ENCODE measurements around the gene DICER1. TPM values are rescaled to one million over a fixed set of nuclear protein-coding genes. Genes with fewer than 3 reads are reported as not detected.

Gene DICER1
- total and polyA plus RNA-seq, 9 of the 15 experiments (the other 6 are each of a cell fraction or from before 2014, with no cell fraction given) = 2.5 to 23.2 (median 12.4) TPM

- TF ChIP-seq BCL6 (CRISPR knock-in tag; IDR thresholded peaks at IDR 0.05) (no peak), POLR2AphosphoS5 (IDR thresholded peaks at IDR 0.05; ENCODE audit: control insufficient read depth, insufficient read depth, low read depth, low read length) (0 out of 2 replicates have a peak, but pooled peaks have one; percentile 35), FOXK2 (conservative IDR thresholded peaks at IDR 0.05 in 1 of 2, IDR thresholded peaks at IDR 0.05 in 1 of 2; ENCODE audit: low read depth in 2 of 2) (0 out of 4 replicates have a peak, but pooled peaks of 1 of the 2 experiments have one; percentile 31), ZZZ3 (IDR thresholded peaks at IDR 0.05) (no peak), ZEB2 (IDR thresholded peaks at IDR 0.05) (no peak), NCOR1 (IDR thresholded peaks at IDR 0.05) (peak; percentile 78), POU5F1 (IDR thresholded peaks at IDR 0.05; ENCODE audit: borderline replicate concordance, low read depth, low read length, partially characterized antibody) (no peak), TCF7L2 (IDR thresholded peaks at IDR 0.05; ENCODE audit: low read depth, low read length) (no peak), ZBTB17 (CRISPR knock-in tag; IDR thresholded peaks at IDR 0.05) (no peak), ZNF76 (CRISPR knock-in tag; IDR thresholded peaks at IDR 0.05; ENCODE audit: borderline replicate concordance) (no peak), EP300 (IDR thresholded peaks at IDR 0.05; ENCODE audit: low read length) (peak; percentile 46; the same call in 1 of the 2 replicates), ZNF780A (CRISPR knock-in tag; IDR thresholded peaks at IDR 0.05) (no peak), FOXM1 (IDR thresholded peaks at IDR 0.05; ENCODE audit: low read depth) (peak; percentile 40; the same call in 1 of the 2 replicates), FOXM1 (CRISPR knock-in tag; IDR thresholded peaks at IDR 0.05; ENCODE audit: low read depth) (no peak), TCF3 (CRISPR knock-in tag; IDR thresholded peaks at IDR 0.05) (peak; percentile 87), ZNF436 (CRISPR knock-in tag; IDR thresholded peaks at IDR 0.05) (no peak), L3MBTL2 (IDR thresholded peaks at IDR 0.05) (no peak), NFIC (IDR thresholded peaks at IDR 0.05) (peak; percentile 44), MCM2 (IDR thresholded peaks at IDR 0.05; ENCODE audit: low read depth) (no peak), SREBF1 (IDR thresholded peaks at IDR 0.05; ENCODE audit: borderline replicate concordance, low read depth, low read length) (no peak), SRSF1 (IDR thresholded peaks at IDR 0.05; ENCODE audit: low read depth, low read length) (no peak), HDAC6 (IDR thresholded peaks at IDR 0.05; ENCODE audit: low read depth, low read length) (no peak), ZBTB8A (IDR thresholded peaks at IDR 0.05; ENCODE audit: partially characterized antibody) (no peak), HDAC2 (IDR thresholded peaks at IDR 0.05) (no peak), ASH1L (IDR thresholded peaks at IDR 0.05; ENCODE audit: borderline replicate concordance, low read depth, partially characterized antibody) (no peak), CBX5 (IDR thresholded peaks at IDR 0.05; ENCODE audit: borderline replicate concordance, low read depth) (no peak)
- TF ChIP-seq, protein P1, sequence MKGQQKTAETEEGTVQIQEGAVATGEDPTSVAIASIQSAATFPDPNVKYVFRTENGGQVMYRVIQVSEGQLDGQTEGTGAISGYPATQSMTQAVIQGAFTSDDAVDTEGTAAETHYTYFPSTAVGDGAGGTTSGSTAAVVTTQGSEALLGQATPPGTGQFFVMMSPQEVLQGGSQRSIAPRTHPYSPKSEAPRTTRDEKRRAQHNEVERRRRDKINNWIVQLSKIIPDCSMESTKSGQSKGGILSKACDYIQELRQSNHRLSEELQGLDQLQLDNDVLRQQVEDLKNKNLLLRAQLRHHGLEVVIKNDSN (CRISPR knock-in tag; IDR thresholded peaks at IDR 0.05) = no peak
- TF ChIP-seq, protein P2, sequence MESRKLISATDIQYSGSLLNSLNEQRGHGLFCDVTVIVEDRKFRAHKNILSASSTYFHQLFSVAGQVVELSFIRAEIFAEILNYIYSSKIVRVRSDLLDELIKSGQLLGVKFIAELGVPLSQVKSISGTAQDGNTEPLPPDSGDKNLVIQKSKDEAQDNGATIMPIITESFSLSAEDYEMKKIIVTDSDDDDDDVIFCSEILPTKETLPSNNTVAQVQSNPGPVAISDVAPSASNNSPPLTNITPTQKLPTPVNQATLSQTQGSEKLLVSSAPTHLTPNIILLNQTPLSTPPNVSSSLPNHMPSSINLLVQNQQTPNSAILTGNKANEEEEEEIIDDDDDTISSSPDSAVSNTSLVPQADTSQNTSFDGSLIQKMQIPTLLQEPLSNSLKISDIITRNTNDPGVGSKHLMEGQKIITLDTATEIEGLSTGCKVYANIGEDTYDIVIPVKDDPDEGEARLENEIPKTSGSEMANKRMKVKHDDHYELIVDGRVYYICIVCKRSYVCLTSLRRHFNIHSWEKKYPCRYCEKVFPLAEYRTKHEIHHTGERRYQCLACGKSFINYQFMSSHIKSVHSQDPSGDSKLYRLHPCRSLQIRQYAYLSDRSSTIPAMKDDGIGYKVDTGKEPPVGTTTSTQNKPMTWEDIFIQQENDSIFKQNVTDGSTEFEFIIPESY (CRISPR knock-in tag; IDR thresholded peaks at IDR 0.05) = no peak
These were observed 28.6 kb upstream of the DICER1 start (continued) for GRCh38 chr14:95185767-95186392.

Measured in K562 (cell line).